HTR-8/SVneo (cell line): Measurements from ENCODE around the gene MLPH.

Experiments used
- DNase-seq: peaks from one replicate; pipeline ENCODE4 v3.0.0; 2011; ENCODE audit warnings: low spot score, mixed read lengths; ENCODE audit not compliant: insufficient read length
- FAIRE-seq: peaks from 2 replicates; lab custom pipeline; 2011; peaks lifted over from hg19 to GRCh38; lab: Jason Lieb, UNC

The MLPH gene

DNA sequence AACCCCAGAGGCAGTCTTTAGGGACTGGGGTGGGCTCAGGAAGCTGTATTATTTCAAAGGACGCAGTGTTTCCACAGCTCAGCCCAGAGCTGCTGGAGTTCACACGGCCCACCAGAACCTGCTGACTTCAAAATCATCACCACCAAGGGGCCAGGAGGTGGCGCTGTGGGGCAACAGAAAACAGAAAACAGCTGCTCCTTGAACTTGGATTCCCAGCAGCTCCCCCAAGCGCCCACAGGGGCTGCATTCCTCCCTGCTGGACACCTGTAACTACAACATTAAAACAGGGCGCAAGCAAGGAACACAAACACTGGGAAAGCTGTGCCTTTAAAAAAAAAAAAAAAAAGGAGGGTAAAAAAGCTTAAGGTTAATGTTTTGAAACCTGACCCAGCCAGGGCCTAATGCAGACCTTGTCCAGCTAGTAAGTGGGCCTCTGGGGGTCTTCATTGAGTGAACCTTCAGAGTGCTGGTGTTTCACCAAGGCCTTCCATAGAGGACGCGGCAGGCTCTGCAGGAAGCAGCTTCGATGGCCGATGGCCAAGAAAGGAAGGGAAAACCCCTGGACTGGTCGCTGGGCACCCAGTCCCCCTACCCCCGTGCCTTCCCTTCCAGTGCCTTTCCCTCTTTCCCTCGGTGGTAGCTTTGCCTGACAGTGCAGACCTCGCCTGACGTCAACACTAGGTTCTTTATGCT lies 25.9 kb downstream of the MLPH start:
- peak; percentile 90 for DNase-seq
- no peak for FAIRE-seq

DNA sequence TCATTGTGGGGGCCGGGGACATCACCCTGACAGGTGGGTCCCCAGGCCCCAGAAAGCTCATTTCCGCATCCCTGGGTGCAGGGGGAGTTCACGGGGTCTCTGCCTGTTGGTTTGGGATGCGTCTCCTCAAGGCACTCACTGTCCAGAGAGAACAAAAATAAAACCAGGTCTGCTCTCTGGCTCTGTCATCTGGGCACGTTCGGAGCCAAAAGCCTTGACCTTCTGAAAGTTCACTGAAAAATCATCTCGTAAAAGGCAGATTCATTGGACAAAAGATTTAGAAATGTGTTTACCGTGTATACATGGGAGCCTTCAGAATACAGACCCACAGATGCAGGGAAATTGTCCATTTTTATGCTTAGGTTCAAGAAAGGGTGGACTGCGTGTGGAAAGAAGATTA lies 26.6 kb downstream of the MLPH start:
- no peak for FAIRE-seq

DNA sequence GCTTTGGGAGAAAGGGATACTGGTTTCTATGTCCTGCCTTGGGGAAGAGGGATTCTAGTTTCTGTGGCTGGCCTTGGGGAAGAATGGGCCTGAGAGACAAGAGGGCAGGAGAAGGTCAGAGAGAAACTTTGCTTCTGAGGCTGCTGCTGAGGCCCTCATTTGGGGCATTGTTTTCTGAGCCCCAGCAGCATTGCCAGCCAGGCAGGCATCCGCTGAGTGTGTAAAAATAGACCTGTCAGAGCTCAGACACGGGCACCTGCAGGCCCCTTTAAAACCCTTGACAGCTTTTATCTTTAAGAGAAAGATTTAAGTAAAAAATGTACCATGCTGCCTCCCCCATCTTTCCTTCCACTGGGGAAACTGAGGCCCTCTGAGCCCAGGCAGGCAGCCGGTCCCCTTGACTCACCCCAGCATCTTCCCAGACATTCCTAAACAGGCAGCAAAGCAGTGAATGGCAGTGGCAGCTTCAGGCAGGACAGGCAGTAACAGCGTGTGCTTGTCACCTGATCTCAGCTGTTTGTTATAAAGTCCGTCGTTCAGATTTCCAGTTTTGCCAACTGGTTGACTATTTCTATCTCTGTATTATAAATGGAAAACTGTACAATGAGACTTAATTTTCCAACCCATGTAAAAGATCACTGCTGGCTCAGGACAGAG lies 27.6 kb downstream of the MLPH start:
- no peak for FAIRE-seq
- DNase-seq, result no peak

More for the DNA sequence above, 26.6 kb downstream of the MLPH start:
- DNase-seq, result no peak

DNA sequence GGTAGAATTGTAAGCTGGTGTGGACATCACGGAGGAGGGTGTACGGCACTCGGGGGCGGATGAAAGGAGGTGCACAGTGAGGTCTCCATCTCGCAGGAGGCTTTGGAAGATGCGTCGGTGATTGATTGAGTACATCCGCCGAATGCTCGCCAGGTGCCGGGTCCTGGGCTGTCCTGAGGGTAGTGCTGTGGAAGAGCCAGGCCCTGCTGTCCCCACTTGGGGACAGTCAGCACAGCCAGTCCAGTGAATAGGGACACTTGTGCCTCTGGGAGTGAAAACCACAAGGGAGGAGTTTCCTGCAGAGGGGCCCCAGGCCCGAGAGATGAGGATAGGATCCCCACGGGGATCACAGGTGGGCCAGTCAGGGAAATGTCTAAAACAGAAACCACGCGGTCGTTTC lies 28.1 kb downstream of the MLPH start:
- DNase-seq, result no peak
- peak; percentile 23 for FAIRE-seq

DNA sequence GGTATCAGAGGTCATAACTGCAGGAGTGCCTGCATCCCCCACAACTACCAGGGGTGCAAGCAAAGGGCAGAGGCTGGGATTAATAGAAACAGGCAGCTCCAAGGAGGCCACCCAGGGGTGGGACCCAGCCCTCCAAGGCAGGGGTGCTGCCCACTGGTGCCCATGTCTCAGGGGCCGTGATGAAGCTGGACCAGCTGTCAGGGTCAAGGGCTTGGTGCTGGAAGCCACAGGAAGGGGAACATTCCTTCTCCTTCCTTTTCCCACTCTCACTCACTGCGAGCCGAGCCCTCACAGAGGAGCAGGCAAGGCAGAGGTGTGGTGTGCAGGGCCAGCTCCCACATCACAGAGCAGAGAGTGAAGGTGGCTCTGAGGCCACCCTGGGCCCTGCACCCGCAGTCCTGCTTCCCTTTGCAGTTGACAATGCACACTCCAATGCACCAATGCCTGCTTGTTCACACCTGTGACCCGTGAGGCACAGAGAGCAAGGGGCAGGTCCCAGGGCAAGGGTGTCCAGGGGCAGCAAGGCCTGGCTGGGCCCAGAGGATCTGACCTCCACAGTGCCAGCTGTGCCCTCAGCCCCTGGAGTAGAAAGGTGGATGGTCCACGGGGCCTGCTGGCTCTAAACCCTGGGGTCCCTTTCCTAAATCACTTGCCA lies 28.7 kb downstream of the MLPH start:
- FAIRE-seq, result no peak

DNA sequence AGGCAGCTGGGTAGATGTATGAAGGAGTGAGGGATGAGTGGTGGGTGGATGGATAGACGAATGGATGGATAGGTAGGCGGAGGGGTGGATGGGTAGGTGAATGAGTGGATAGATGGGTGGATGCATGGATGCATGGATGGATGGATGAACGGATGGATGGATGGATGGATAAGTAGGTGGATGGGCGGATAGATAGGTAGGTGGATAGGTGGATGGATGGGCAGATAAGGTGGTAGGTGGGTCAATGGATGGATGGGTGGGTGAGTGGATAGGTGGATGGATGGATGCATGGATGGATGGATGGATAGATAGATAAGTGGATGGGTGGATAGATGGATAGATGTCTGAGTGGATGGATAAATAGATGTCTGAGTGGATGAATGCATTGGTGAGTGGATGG lies 30.1 kb downstream of the MLPH start:
- no peak for DNase-seq
- FAIRE-seq, result peak; percentile 90

More for the DNA sequence above, 28.7 kb downstream of the MLPH start:
- no peak for DNase-seq

DNA sequence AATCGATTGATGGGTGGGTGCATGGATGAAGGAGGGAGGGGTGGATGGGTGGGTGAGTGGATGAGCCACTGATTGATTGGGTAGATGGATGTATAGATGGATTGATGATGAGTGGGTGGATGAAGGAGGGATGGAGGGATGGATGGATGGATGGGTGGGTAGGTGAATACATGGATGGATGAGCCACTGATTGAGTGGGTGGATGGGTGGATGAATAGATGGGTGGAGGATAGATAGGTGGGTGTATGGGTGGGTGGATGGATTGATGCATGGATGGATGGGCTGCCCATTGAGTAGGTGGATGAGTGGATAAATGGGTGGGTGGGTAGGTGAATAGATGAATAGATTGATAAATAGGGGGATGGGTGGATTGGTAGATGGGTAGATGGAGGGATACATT lies 30.9 kb downstream of the MLPH start:
- DNase-seq (no peak), FAIRE-seq (no peak)

DNA sequence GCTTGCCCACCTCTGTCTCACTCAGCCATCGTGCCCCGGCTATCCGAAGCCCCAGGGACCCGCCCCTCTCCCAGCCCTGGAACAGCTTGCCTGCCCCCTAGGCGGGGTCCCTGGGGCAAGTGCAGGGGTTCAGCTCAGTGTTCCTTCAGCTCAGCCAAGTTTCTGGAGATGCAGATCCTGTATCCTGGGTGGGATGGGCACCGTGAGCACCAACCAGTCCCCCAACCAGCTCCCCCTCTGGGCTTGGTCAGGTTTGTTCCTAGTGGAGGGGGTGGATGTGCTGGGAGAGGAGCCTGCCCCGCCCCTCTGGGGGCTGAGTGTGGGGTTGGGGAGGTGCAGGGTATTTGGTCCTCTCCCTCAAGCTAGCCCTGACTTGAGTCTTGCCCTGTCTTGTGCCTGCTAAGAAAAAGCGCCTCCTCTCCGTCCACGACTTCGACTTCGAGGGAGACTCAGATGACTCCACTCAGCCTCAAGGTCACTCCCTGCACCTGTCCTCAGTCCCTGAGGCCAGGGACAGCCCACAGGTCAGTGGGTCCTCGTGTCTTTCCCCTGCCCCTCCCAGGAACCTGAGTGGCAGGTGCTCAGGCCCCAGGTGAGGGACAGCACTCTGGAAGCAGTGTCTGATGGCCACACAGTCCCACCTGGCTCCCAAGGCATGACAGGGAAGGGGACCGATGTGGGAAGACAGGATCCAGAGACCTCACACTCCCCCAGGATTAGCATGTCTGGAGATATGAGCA lies 32.6 kb downstream of the MLPH start:
- no peak for DNase-seq
- no peak for FAIRE-seq

DNA sequence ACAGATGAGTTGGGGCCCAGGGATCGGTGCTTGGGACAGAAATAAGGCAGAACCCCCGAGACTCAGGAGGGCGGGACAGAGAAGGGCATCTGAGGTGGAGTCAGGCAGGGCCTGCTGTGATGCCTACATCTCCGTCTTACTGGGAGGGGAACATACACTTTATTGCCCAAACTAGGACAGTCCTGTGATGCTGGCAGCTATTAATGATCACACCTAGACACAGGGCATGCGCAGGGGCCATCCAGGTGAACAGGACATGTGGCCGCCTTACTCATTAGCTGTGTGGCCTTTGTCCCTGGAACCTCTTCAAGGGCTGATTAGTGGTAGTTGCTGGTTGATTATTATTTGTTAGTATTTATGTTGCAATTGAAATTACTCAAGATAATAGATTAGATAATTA lies 33.2 kb downstream of the MLPH start:
- no peak for FAIRE-seq
- no peak for DNase-seq

DNA sequence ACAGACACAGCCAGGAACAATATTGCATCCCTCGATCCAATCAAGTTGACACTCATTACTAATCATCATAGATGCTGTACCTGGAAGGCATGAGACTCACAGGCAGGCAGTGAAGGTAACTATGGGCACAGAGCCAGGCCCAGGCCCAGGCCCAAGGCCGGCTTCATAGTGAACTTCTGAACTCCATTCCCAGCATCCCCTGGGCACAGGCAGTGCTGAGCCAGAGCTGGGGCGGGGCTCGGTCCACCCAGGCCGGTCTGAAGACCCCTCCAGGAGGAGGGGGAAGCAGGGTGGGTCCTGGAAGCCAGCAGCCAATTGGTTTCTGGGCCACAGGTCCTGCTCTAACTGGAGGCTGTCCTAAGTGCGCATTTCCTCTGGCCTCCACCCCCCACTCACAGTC lies 37.6 kb downstream of the MLPH start:
- no peak for FAIRE-seq
- DNase-seq, result no peak

DNA sequence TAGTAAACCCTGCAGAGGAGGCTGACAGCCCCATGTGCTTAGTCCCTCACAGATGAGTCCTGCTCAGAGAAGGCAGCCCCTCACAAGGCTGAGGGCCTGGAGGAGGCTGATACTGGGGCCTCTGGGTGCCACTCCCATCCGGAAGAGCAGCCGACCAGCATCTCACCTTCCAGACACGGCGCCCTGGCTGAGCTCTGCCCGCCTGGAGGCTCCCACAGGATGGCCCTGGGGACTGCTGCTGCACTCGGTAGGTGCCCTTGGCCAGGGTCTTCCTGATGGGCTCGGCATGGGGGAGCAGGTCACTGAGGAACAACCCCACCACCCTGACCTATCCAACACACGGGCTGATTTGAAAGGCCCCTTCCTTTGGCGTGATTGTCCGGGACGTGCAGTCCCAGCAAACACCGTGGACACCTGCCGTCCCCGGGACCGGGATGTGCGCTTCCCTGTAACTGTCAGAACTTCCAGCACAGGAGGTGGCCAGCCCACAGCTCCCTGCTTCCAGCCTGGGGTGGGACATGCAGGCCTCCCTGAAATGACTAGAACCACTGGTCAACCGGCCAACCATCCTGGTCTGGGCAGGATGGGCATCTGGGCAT lies 38.6 kb downstream of the MLPH start:
- DNase-seq (no peak), FAIRE-seq (no peak)

DNA sequence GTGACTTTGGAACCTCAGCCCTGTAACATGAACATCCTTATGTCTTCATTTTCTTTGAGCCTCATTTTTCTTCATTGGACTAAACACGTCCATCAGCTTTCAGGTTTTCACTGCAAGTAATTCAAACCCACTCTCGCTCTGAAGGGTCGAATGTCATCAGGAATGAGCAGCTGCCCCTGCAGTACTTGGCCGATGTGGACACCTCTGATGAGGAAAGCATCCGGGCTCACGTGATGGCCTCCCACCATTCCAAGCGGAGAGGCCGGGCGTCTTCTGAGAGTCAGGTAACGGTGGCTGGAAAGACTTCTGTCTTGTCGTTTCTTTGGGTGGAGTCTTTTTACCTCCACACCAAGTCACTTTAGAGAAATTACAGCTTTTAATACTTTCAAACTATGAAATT lies 40.2 kb downstream of the MLPH start:
- FAIRE-seq (no peak), DNase-seq (no peak)

DNA sequence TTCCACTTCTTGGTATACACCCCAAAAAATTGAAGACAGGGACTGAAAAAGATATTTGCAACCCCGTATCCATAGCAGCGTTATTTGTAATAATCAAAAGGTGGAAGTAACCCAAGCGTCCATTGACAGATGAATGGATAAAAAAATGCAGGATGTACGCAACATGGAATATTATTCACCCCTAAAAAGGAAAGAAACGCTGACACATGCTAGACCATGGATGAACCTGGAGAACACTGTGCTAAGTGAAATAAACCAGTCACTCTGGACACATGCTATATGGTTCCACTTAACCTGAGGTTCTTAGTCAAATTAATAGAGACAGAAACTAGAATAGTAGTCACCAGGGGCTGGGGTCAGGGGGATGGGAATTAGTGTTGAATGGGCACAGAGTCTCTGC lies 40.7 kb downstream of the MLPH start:
- FAIRE-seq, result no peak

DNA sequence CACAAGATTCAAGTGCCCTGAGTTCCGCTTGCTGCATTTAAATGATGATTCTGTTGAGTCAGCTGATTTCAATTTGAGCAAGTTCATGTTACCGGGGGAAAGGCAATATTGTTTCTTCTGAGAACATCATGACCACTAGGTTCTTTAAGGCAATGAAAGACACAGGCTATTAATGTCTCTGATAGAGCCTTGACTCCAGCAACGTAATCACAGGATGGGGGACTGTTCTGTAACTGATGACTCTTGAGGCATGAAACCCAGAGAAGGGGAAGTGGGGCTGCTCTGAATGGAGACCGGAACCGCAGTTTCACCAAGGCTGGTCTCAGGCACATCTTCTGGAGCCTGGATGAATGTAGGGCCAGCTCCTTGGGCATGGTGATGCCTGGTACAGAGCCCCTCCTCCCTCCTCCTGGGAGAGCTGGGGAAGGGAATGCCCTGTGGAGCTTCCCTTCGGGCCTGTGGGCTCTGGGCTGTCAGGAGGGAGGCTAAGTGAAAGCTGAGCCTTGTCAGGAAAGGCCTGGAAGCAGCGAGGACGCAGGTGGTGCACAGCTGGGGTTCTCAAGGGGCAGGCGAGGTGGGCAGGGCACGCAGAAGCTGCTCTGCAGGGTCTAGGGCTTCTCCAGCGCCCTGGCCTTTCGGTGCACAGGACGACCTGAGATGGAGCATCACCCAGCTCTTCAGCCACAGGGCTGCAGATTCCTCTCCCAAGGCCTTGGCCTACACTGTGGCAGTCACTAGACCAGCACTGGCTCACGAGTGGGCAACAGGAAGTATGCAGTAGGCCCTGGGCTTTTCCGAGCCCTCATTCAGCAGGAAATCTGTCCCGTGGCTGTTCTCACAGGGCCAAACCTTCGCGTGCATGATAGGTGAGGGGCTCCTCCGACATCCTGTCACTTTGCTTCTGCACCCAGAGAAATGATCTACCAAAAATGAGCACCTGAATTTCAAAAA lies 42.7 kb downstream of the MLPH start:
- DNase-seq (no peak), FAIRE-seq (no peak)

More for the DNA sequence above, 40.7 kb downstream of the MLPH start:
- no peak for DNase-seq

DNA sequence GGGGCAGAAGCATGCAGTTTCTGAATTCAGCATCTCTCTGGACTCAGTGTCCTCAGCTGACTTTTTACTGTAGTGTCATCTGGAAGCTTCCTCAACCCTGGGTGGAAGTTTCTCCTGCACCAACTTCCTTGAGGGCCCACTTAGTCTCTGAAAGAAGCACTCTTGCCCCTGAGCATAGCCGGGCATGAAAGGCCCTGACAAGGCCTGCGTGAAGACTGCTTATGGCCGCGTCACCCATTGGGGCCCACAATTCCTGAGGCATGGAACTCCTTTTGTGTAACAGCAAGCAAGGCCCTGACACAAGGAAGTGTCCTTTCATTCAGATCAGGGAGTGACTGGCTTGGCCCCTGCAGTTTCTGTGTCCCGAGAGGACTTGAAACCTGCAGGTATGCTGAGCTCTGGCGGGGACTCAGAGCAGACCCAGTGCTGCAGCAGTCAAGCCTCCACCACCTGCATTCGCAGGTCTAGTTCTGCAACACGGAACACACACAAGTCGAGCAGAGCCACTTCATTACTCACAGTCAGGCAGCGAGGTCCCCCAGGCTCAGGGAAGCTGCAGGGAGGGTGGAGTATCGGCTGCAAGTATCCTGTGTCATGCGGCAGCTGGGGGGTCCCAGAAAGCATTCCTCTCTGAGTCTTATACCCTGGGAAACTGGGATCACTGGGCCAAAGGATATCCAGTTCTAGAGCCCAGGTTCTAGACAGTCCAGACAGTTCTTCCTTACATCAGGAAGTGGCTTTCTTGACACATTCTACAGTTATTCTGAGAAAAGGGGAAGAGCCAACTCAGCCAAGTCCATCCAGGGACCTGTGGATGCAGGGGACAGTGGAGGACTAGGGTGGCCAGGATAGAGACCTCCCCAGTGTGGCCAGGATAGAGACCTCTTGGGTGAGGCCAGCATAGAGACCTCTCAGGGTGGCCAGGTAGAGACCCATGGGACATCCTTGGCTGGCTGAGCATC lies 43.7 kb downstream of the MLPH start:
- no peak for FAIRE-seq

DNA sequence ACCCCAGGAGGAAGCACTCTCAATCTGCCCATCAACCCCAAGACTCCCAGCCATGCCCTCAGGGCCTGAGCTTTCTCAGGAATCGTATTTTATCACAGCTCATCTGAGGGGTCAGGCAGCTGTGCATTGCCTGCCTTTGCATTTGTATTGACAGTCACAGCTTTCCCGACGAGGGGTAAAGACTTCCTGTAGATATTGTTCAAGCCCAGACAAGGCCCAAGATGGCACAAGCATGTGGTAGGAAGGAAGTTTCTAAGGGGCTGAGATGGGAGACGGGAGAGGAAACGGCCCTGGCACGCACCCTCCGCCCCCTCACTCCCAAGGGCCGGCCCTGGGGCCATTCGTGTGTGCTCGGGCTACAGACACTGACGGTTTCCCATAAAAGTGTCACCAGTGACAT lies 45.1 kb downstream of the MLPH start:
- FAIRE-seq, result peak; percentile 62
- DNase-seq, result peak; percentile 52

More for the DNA sequence above, 43.7 kb downstream of the MLPH start:
- DNase-seq, result no peak

DNA sequence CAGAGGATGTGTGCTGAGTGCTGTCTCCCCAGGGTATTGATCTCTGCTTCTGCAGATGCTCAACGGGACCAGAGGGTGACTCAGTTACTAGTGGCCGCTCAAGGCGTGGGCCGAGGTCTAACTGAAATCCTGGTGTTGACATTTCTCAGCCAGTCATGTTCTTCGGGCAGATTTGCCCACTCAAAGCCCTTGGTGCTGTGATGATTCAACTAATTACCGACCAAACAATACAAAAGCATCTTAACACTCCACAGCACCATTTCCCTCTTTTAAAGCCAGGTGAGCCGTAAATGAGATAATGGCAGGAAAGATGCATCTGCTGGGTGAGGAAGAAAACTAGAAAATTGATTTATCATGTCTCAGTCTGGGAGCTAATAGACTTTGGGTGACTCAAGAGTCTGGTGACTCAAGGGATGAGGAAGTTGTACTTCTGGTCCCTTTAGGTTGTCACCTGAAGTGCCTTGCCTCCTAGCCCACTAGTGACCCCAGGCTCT lies 46.7 kb downstream of the MLPH start:
- FAIRE-seq, result peak; percentile 31

DNA sequence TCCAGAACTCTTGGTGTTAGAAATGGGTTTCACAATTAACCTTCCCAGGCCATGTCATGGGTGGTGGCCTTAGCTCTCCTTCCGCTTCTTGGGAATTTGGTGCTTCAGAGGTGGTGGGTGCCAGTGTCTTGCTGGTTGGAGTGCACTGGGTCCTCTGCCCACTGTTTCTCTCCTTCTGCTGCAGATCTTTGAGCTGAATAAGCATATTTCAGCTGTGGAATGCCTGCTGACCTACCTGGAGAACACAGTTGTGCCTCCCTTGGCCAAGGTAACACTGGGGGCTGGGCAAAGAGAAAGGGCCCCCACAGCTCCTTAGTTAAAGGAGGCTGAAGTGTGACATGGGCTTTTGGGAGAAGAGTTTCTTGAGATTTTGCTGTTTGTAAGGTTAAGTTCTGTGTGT lies 47.3 kb downstream of the MLPH start:
- FAIRE-seq (no peak), DNase-seq (no peak)

More for the DNA sequence above, 46.7 kb downstream of the MLPH start:
- DNase-seq, result no peak
